D721Med (cell line): ENCODE results near the gene XRCC2.
"Not testable (repeated sequence)": the region's sequence is repeated elsewhere in the genome, so short reads cannot be mapped to it uniquely, and the experiment has no call there.

ENCODE experiments used
- DNase-seq: peaks from one replicate; pipeline ENCODE4 v3.0.0; 2011; ENCODE audit warnings: low spot score; ENCODE audit not compliant: insufficient read length
- FAIRE-seq: peaks from 2 replicates; lab custom pipeline; 2011; peaks lifted over from hg19 to GRCh38; lab: Jason Lieb, UNC
- CTCF ChIP-seq: IDR thresholded peaks from 2 replicates; pipeline ENCODE4 v1.5.1; 2012; ENCODE audit warnings: mild to moderate bottlenecking, control low read depth; ENCODE audit not compliant: insufficient read depth; ENCODE audit errors: missing control alignments

XRCC2 gene

DNA sequence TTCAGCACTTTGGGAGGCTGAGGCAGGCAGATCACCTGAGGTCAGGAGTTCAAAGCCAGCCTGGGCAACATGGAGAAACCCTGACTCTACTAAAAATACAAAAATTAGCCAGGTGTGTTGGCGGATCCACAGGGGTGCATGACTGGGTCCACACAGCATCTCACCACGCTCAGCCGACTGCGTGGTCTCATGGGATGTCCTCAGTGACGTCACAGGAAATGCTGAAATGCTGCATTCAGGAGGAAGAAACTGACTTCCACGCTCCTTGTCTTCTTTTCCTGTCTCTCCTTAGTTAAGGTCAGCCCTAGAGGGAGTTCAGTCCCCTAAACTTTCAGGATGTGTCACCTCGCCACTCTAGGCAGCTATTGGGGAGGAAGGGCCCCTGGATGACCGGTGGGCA, 42.9 kb downstream of the XRCC2 start:
- no peak for TF ChIP-seq CTCF
- no peak for DNase-seq
- FAIRE-seq: no peak

DNA sequence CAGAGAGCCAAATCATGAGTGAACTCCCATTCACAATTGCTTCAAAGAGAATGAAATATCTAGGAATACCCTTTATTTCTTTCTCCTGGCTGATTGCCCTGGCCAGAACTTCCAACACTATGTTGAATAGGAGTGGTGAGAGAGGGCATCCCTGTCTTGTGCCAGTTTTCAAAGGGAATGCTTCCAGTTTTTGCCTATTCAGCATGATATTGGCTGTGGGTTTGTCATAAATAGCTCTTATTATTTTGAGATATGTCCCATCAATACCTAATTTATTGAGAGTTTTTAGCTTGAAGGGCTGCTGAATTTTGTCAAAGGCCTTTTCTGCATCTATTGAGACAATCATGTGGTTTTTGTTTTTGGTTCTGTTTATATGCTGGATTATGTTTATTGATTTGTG, 47.2 kb downstream of the XRCC2 start:
- not testable (repeated sequence) for FAIRE-seq, DNase-seq

GRCh38 chr7:152624228-152624627, 51.7 kb downstream of the XRCC2 start:
- TF ChIP-seq CTCF: no peak

GRCh38 chr7:152621426-152621825, 54.5 kb downstream of the XRCC2 start:
- no peak for TF ChIP-seq CTCF
- no peak for FAIRE-seq
- no peak for DNase-seq

More at GRCh38 chr7:152624228-152624627, 51.7 kb downstream of the XRCC2 start:
- DNase-seq (no peak), FAIRE-seq (no peak)

- DNase-seq (no peak), FAIRE-seq (no peak)
- no peak for TF ChIP-seq CTCF
Measured at GRCh38 chr7:152619027-152619739, 56.8 kb downstream of the XRCC2 start.

GRCh38 chr7:152618427-152618826, 57.5 kb downstream of the XRCC2 start:
- DNase-seq (no peak), FAIRE-seq (no peak)
- no peak for TF ChIP-seq CTCF

DNA sequence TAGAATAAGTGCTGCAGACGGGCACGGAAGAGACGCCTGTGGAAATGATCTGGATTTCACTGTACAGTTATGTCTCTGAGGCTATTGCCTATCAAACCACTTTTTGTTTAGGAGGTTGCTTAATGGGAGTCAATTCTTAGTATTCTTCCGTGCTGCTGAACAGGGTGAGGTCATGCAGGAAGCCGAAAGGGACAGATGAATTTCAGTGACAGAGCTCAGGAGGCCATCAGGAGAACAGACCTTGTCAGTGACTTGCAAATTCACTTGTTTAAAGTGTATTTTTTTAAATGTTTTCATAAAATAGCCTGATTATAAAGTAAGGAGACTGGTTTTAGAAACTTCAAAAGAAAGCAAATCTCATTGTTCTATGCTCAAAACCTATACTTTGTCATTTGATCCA, 58.9 kb downstream of the XRCC2 start:
- no peak for TF ChIP-seq CTCF
- FAIRE-seq (no peak), DNase-seq (no peak)
